GM12872 (cell line): Measurements from ENCODE around the gene API5.
A peak's percentile ranks its signal among the peaks of the same experiment; 100 is the strongest.

ENCODE experiments used
- CTCF ChIP-seq: IDR thresholded peaks from 3 replicates; pipeline ENCODE4 v1.5.1; 2011; ENCODE audit warnings: low read depth, mild to moderate bottlenecking, low read length, moderate library complexity; ENCODE audit not compliant: insufficient read depth

API5 gene

GRCh38 chr11:43282607-43283440 lies 29.0 kb upstream of the API5 start:
- TF ChIP-seq CTCF: peak; percentile 81

GRCh38 chr11:43285826-43286225 lies 26.0 kb upstream of the API5 start:
- TF ChIP-seq CTCF: no peak

- TF ChIP-seq CTCF: no peak
These were observed 22.4 kb upstream of the API5 start for GRCh38 chr11:43289368-43289767.

GRCh38 chr11:43298397-43298796 lies 13.4 kb upstream of the API5 start:
- TF ChIP-seq CTCF: no peak

- TF ChIP-seq CTCF: no peak
These were observed 4.2 kb downstream of the API5 start for GRCh38 chr11:43315966-43316365.

GRCh38 chr11:43316451-43316850 lies 4.7 kb downstream of the API5 start:
- no peak for TF ChIP-seq CTCF

GRCh38 chr11:43327987-43328386 lies 16.2 kb downstream of the API5 start:
- TF ChIP-seq CTCF: no peak
